MCF 10A (cell line): ENCODE results near the gene RPL12. TPM values are rescaled to one million over a fixed set of nuclear protein-coding genes. Genes with fewer than 3 reads are reported as not detected.

Experiments
- BruUV-seq: library from RNA; stranded (reverse); fragments of 400-500 nt; replicated peaks from 2 replicates; lab custom pipeline; 2021; lab: Mats Ljungman, UMichigan
- CTCF ChIA-PET: fragments of 300-600 bp; sonication (Branson Sonifier 250); formaldehyde crosslinking; extraction: SDS; loops from one replicate; lab custom pipeline; 2021; ENCODE audit warnings: antibody characterized with exemption, inconsistent platforms; lab: Yijun Ruan, JAX
- POLR2A ChIA-PET: fragments of 300-600, 350-650 bp; sonication (Branson Sonifier 250); formaldehyde crosslinking; extraction: SDS; loops from one replicate; lab custom pipeline; 2020; ENCODE audit warnings: antibody characterized with exemption, inconsistent platforms; lab: Yijun Ruan, JAX
- DNase-seq: peaks from one replicate; pipeline ENCODE4 v3.0.0-alpha.2; 2018; ENCODE audit not compliant: unreplicated experiment
- H3K27ac Mint-ChIP-seq: one replicate; pipeline ENCODE4 v1.8.0; 2022; ENCODE audit warnings: mild to moderate bottlenecking, low read depth, mixed read lengths; ENCODE audit not compliant: unreplicated experiment
- H3K27me3 Mint-ChIP-seq: one replicate; pipeline ENCODE4 v1.8.0; 2022; ENCODE audit warnings: mixed read lengths; ENCODE audit not compliant: insufficient read depth, unreplicated experiment
- H3K36me3 Mint-ChIP-seq: one replicate; pipeline ENCODE4 v1.8.0; 2022; ENCODE audit warnings: mild to moderate bottlenecking, moderate library complexity, mixed read lengths; ENCODE audit not compliant: insufficient read depth, unreplicated experiment
- H3K4me1 Mint-ChIP-seq: one replicate; pipeline ENCODE4 v1.8.0; 2022; ENCODE audit warnings: mixed read lengths; ENCODE audit not compliant: insufficient read depth, unreplicated experiment
- H3K4me3 Mint-ChIP-seq: one replicate; pipeline ENCODE4 v1.8.0; 2022; ENCODE audit warnings: mild to moderate bottlenecking, moderate library complexity, mixed read lengths; ENCODE audit not compliant: unreplicated experiment
- H3K9me3 Mint-ChIP-seq: one replicate; pipeline ENCODE4 v1.8.0; 2022; ENCODE audit warnings: mixed read lengths; ENCODE audit not compliant: unreplicated experiment
- intact Hi-C: fragments of 100-400 bp; cut with micrococcal nuclease; formaldehyde crosslinking; loops from 2 replicates; pipeline ENCODE4 v1.14.1; 2022
- total RNA-seq: library from RNA; stranded (reverse); gene quantifications from 2 replicates; pipeline ENCODE4 v1.2.3, GENCODE V29; 2022
- TF ChIP-seq, protein P1 (sequence below): fragments of 200-600 bp; IDR thresholded peaks from one replicate; pipeline ENCODE4 v1.8.0; 2022; ENCODE audit warnings: antibody characterized with exemption, mild to moderate bottlenecking; ENCODE audit not compliant: unreplicated experiment

RPL12 gene
- total RNA-seq, 1 experiment from 2014 or later = 3,086 TPM

DNA sequence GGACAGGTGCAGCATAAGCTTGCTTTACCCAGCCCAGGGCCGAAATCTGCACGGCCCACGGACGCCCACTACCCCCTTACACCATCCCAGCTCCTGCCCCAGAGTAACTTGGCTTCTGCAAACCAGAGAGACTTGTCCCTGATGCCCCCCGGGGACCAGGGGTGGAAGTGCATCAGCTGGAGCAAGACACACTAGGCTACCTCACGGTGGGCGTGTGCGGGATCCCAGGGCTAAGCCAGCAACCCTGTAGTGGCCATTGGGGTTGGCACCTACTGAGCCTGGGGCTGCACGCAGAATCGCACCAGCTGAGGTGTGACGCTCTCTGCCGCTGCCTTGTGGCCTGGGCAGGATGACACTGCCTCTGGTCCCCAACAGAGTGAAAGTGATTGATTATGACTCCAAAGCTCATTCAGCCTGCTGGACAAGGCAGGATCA lies 33.2 kb downstream of the RPL12 start:
- no peaks in the 10 kb centered on the region for H3K36me3 Mint-ChIP-seq
- no TSS peak for BruUV-seq
- TF ChIP-seq, protein P1, sequence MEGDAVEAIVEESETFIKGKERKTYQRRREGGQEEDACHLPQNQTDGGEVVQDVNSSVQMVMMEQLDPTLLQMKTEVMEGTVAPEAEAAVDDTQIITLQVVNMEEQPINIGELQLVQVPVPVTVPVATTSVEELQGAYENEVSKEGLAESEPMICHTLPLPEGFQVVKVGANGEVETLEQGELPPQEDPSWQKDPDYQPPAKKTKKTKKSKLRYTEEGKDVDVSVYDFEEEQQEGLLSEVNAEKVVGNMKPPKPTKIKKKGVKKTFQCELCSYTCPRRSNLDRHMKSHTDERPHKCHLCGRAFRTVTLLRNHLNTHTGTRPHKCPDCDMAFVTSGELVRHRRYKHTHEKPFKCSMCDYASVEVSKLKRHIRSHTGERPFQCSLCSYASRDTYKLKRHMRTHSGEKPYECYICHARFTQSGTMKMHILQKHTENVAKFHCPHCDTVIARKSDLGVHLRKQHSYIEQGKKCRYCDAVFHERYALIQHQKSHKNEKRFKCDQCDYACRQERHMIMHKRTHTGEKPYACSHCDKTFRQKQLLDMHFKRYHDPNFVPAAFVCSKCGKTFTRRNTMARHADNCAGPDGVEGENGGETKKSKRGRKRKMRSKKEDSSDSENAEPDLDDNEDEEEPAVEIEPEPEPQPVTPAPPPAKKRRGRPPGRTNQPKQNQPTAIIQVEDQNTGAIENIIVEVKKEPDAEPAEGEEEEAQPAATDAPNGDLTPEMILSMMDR = no peak
- DNase-seq = peak; percentile 14
- CTCF ChIA-PET = no interaction called here
- no peak overlapping the region for H3K27ac Mint-ChIP-seq
- no peaks in the 10 kb centered on the region for H3K9me3 Mint-ChIP-seq
- no peaks in the 10 kb centered on the region for H3K27me3 Mint-ChIP-seq
- intact Hi-C loops = no loop called here
- H3K4me1 Mint-ChIP-seq = peaks cover 36% of the 10 kb centered on the region
- H3K4me3 Mint-ChIP-seq = peak overlapping the region; percentile 33
- POLR2A ChIA-PET = interaction anchor here (0.6 to 1.6 kb wide), 2 partner anchors 19 to 210 kb away, joined by 3 to 7 read pairs; no protein-coding TSS in a partner anchor

GRCh38 chr9:127417131-127418036 lies 33.8 kb downstream of the RPL12 start:
- DNase-seq = peak; percentile 94
- no TSS peak for BruUV-seq
- H3K4me3 Mint-ChIP-seq = peak overlapping the region; percentile 33
- no peak overlapping the region for H3K27ac Mint-ChIP-seq
- ChIA-PET POLR2A (interaction anchor here (0.6 to 1.6 kb wide), 5 partner anchors 18 to 210 kb away, joined by 3 to 7 read pairs (median 3); partner anchors contain the start of genes LRSAM1 and RPL12), CTCF (no interaction called here)
- H3K27me3 Mint-ChIP-seq = no peaks in the 10 kb centered on the region
- H3K4me1 Mint-ChIP-seq = peaks cover 30% of the 10 kb centered on the region
- intact Hi-C loops = no loop called here
- TF ChIP-seq, protein P1 = no peak
- no peaks in the 10 kb centered on the region for H3K36me3 Mint-ChIP-seq
- H3K9me3 Mint-ChIP-seq = no peaks in the 10 kb centered on the region

GRCh38 chr9:127415657-127416056 lies 35.5 kb downstream of the RPL12 start:
- CTCF ChIA-PET = interaction anchor here (1.1 kb wide), 1 partner anchor 204 kb away, joined by 4 read pairs; no protein-coding TSS in a partner anchor
- no peaks in the 10 kb centered on the region for H3K36me3 Mint-ChIP-seq
- intact Hi-C loops = no loop called here
- TF ChIP-seq, protein P1 = no peak
- no peak overlapping the region for H3K27ac Mint-ChIP-seq
- H3K27me3 Mint-ChIP-seq = no peaks in the 10 kb centered on the region
- POLR2A ChIA-PET = interaction anchor here (1.0 to 1.3 kb wide), 2 partner anchors 8 to 9 kb away, joined by 4 to 5 read pairs; partner anchors contain the start of gene ZNF79
- no peaks in the 10 kb centered on the region for H3K9me3 Mint-ChIP-seq
- H3K4me1 Mint-ChIP-seq = peaks cover 28% of the 10 kb centered on the region
- no peak for DNase-seq
- no TSS peak for BruUV-seq
- H3K4me3 Mint-ChIP-seq = no peak overlapping the region

- intact Hi-C loops = no loop called here
- TF ChIP-seq, protein P1 = no peak
- H3K27ac Mint-ChIP-seq = no peak overlapping the region
- BruUV-seq = no TSS peak
- DNase-seq = no peak
- no peak overlapping the region for H3K4me3 Mint-ChIP-seq
- ChIA-PET POLR2A (interaction anchor here (1.0 to 1.3 kb wide), 2 partner anchors 9 kb away, joined by 4 to 5 read pairs; partner anchors contain the start of gene ZNF79), CTCF (interaction anchor here (0.6 to 1.1 kb wide), 2 partner anchors 15 to 203 kb away, joined by 3 to 4 read pairs; no protein-coding TSS in a partner anchor)
- H3K9me3 Mint-ChIP-seq = no peaks in the 10 kb centered on the region
- no peaks in the 10 kb centered on the region for H3K36me3 Mint-ChIP-seq
- H3K27me3 Mint-ChIP-seq = no peaks in the 10 kb centered on the region
- H3K4me1 Mint-ChIP-seq = peaks cover 28% of the 10 kb centered on the region
Measured at GRCh38 chr9:127415141-127415540, 36.1 kb downstream of the RPL12 start.
